Measurements from ENCODE around the gene SOX5. TPM values are rescaled to one million over a fixed set of nuclear protein-coding genes. Genes with fewer than 3 reads are reported as not detected.
"Not testable (repeated sequence)": the region's sequence is repeated elsewhere in the genome, so short reads cannot be mapped to it uniquely, and the experiment has no call there.

The SOX5 gene
- total RNA-seq, 1 experiment from 2014 or later, result not detected

DNA sequence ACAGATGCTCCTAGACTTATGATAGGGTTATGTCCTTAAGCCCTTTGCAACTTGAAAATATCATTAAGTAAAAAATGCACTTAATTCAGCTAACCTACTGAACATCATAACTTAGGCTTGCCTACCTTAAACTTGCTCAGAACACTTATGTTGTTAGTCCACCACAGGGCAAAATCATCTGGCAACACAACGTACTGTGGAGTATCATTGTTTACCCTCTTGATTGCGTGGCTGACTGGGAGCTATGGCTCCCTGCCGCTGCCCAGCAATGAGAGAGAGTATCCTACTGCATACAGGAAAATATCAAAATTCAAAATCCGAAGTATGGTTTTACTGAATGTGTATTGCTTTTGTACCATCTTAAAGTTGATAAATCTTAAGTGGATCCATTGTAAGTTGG is 105.5 kb downstream of the SOX5 start:
- DNase-seq (ENCODE audit: low spot score), result no peak

DNA sequence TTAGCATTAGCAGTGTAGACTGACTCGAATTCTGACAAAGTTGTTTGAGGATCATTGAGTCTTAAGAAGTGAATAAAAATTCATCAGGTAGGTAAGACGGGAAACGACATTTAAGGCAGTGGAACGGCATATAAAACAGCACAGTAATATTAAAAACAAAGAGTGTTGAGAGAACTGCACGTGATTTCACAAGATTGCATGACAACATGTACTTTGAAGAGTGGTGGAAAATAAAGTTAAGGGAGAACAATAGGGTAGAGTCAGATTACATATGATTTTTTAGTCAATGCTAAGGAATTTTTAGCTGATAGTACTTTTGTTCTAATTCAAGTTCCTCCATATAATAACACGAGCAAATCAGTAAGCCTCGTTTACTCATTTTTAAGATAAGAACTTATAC is 115.4 kb downstream of the SOX5 start:
- DNase-seq (ENCODE audit: low spot score), result no peak

DNA sequence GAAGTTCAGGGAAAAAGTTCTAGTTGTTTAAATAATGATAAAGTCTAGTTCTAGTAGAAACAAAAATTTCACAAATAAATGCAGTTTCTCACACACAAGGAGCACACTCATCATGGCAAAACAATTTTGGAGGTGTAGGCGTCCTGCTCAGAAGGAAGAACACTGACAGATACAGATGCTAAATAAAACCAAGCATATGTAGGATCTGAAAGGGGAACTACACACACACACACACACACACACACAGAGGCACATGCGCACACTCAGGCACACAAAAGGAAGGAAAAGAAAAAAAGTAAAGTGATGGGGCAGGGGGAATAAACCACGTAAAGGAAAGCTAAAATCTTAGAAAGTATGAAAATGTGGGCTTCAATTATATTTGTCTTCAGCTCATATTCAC is 117.7 kb downstream of the SOX5 start:
- DNase-seq (ENCODE audit: low spot score), result no peak

DNA sequence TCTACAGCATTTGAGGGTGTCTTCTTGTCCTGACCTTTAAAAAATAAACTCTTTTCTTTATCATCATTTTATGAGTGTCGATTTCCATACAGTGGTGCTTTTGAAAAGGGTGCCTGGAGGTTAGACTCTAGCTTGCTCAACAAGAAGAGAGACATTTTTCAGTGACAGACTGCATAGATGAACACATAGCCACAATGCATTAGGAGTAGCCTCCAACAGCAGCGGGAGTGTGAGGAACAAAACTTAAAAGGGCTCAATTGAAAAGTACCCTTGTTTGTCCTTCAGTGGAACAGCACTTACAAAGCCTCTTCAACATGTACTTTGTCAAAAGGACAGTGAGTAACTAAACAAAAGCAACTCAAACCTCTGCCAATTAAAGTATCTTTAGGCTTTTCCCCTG is 119.3 kb downstream of the SOX5 start:
- DNase-seq (ENCODE audit: low spot score), result no peak

DNA sequence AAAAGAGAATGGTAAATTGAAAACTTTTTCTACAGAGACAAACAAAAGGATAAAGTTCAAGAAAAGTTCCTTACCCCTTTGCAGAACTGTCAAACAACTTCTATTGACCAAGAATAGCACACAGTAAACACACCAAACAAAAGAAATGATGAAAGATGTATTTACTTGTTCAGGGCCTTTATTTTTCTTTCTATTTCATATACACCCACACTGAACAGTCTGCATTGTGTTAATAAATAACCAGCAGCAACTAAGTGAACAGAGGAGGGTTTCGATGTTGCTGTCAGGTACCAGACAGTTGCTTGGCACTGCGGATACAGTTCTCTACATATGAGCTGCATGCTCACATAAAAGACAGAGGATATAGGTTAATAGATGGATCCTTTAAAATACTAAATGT is 122.1 kb downstream of the SOX5 start:
- DNase-seq (ENCODE audit: low spot score), result no peak

DNA sequence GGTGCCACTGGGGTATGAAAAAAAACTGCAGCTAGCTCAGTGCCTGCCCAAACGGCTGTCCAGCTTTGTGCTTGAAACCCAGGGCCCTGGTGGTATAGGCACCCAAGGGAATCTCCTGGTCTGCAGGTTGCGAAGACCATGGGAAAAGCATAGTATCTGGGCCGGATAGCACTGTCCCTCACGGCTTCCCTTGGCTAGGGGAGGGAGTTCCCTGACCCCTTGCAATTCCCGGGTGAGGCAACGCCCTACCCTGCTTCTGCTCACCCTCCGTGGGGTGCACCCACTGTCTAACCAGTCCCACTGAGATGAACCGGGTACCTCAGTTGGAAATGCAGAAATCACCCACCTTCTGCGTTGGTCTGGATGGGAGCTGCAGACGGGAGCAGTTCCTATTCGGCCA is 124.3 kb downstream of the SOX5 start:
- DNase-seq (ENCODE audit: low spot score), result not testable (repeated sequence)

DNA sequence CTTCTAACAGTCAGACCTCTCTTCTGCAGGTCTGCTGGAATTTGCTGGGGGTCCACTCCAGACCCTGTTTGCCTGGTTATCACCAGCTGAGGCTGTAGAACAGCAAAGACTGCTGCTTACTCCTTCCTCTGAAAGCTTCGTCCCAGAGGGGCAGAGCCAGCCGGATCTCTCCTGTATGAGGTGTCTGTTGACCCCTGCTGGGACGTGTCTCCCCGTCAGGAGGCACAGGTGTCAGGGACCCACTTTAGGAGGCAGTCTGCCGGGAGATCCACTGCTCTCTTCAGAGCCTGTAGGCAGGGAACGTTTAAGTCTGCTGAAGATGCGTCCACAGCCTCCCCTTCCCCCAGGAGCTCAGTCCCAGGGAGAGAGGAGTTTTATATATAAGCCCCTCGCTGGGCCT is 125.1 kb downstream of the SOX5 start:
- no peak for DNase-seq (ENCODE audit: low spot score)

DNA sequence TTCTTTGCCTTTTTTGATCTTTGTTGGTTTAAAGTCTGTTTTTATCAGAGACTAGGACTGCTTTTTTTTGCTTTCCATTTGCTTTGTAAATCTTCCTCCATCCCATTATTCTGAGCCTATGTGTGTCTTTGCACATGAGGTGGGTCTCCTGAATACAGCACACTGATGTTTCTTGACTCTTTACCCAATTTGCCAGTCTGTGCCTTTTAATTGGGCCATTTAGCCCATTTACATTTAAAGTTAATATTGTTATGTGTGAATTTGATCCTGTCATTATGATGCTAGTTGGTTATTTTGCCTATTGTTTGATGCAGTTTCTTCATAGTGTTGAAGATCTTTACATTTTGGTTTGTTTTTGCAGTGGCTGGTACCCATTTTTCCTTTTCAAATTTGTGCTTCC is 126.6 kb downstream of the SOX5 start:
- not testable (repeated sequence) for DNase-seq (ENCODE audit: low spot score)

DNA sequence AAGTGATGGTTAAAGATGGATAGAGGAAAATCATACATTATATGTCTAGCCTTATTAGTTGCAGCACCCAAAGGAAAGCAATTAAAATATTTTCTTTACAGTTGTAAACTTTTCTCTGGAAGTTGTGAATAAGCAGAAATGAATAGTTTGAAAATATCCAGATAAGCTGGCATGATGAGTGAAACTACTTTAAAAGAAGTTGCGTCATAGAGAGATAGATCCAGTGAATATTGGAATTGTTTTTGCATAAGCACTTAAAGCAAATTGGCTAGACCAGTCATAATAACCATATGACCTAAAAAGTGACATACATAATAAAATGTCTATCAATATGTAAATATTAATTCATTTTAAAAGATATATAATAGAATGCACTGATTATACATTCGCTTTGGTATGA is 132.1 kb downstream of the SOX5 start:
- DNase-seq (ENCODE audit: low spot score), result no peak

DNA sequence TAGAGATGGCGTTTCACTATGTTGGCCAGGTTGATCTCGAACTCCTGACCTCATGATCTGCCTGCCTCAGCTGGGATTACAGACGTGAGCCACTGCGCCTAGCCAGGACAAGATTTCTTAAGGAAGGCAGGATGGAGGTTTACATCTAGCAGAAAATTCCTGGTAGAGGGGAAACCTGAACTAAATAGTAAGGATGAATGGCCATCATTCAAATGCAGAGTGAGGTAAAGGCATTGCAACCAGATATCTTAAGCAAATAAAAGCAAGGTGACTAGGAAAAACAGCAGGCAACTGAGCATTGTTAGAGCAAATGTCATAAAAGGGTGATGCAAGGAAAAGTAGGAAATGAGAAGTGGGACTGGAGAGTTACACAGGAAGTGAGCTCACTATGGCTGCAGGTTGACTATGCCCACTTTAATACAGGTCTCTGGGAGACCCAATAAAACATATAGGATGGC is 133.0 kb downstream of the SOX5 start:
- no peak for DNase-seq (ENCODE audit: low spot score)

DNA sequence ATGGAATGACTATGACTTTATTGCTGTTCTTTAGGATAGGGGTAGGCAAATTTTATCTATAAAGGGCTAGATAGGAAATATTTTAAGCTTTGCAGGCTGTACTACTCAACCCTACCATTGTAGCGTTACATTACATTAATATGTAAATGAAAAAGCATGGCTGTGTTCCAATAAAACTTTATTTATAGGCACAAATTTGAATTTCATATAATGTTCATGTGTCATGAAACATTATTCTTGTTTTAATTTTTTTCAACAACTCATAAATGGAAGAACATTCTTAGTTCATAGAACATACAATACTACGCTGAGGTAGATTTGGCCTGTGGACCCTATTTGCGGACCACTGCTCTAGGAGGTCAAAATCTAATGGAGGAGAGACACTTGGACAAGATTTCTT is 133.7 kb downstream of the SOX5 start:
- DNase-seq (ENCODE audit: low spot score), result no peak

DNA sequence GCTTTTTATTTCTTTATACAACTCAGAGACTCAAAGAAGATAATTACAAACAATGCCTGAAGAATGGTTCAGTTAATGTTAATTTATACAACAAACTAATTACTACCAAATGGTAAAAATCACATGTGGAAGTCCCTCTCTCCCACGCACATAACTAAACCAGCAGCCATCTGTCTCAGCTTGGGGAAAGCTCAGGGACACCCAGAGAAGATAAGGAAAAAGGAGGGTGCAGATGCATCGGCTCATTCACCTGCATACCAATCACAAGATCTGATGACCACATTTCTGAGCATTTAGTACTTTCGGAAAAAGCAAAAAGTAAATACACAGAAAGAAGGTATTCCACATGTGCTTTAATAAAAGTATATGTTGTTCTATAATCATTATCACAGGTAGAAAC is 136.3 kb downstream of the SOX5 start:
- DNase-seq (ENCODE audit: low spot score), result no peak

DNA sequence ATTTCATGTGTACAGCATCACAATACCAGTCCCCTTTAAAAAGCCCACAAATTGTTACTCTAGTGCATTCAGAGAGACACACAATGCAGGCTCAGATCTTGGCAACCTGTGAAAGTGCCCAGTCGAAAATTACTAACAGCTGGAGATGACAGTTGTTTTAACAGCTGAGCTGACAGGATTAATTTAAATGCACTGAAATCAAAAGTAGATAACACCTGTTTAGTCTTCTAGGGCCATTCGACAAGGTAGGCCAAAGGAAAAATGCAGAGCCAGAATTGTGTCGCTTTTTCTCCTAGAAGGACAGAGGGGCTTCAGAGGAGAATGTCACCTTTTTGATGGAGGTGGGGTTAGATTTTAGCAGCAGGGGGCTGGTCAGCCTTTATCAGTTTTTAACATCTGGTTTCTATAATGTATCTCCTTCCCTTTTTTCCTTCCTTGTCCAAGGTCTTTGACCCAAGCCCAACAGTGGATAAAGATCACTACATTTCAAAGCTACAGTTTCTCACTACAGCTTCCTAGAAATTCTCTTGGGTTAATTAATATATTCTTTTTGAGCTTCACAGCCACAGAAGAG is 139.1 kb downstream of the SOX5 start:
- DNase-seq (ENCODE audit: low spot score), result no peak

DNA sequence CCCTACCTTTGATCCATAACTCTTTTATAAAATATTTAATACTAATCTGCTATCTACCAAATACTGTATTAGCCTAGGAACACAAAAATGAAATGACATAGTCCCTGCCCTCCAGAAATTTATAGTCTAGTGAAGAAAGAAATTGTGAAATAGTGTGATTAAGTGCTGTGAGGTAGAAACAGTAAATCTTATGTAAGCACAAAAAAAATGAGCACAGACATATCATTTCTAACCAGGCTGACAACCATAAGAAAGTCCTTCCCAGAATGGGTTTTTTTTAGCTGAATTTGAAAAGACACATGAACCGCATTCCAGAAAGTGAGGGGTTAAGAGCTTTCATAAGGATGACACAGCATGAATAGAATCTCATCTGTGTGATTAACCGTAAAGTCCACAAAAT is 145.9 kb downstream of the SOX5 start:
- DNase-seq (ENCODE audit: low spot score), result no peak

DNA sequence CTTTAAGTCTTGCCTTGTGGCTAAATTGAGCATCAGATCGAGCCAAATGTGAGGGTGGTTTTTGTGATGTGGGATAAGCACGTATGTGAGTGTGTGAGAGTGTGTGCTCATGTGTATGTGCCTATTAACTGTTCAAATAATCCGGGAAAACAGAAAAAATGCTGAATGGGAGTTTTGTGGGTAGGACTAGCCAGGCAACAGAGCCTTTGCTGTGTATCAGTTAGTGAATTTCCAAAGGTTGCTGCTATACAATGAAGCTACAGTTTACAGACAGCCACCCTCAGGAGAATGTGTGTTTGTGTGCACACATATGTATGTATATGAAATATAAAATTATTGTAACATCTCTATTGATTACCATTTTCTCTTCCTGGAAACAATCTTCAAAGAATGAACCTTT is 154.0 kb downstream of the SOX5 start:
- DNase-seq (ENCODE audit: low spot score), result no peak

DNA sequence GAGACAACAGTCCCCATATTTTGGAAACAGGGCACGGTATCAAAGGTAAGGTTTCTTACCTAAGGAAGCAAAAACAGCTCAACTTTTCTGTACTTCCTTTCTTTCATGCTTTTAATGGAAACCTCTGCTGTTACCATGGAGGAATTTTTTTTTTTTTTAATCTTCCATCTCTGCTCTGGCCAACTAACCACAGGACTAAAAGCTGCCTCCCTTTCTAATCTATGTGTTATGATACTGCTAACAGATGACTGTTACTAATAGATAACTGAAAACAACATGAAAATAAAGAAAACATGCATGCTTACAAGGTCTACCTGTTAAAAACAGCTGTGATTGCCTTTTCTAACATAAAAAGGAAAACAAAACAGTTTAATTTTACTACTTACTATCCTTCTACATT is 168.4 kb downstream of the SOX5 start:
- DNase-seq (ENCODE audit: low spot score), result no peak

DNA sequence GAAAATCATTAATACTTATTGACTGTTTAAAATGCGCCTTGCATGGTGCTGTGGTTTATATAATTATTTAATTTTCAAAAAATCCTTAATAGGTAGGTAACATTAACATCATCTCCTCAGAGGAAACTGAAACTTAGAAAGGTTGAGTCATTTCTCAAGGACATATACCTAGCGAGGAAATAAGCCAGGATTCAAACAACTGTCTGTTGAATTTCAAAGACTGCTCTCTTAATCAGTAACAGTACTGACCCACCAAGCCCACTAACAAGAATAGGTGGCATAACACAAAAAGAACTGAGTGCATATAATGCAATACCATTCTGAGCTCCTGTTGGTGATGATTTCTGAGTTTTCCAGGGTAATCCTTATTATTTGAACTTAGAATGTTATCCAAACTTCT is 174.3 kb downstream of the SOX5 start:
- no peak for DNase-seq (ENCODE audit: low spot score)

DNA sequence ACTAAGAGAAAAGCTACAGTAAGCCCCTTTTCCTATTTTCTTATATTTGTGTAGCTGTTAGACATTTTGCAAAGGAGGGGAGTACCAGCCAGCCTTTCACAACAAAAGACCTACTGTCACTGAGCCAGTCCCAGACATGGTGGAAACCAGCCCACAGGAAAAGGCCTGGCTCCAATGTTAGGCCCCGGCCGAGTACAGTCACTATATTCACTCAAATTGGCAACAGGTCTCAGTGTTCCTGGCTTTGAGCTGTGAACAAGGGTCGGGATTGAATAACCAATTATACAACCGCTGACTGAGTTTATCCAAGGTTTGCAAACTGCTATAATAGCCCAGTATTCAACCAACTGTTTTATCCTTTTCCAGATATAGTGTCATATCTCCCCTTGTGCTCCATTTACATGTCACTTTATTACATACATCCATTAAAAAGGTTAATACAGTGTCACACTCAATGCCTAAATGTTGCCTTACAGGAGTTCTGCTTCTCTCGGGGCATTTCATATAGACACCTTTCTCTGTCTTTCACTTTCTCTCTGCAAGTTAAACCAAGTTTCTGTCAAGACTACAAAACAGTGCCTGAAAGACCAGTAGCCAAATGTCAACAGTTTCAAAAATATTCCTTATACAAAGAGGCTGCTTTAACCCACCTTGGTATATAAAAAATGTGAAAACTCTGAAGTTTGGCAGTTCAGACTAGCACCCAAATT is 178.1 kb downstream of the SOX5 start:
- DNase-seq (ENCODE audit: low spot score), result no peak

DNA sequence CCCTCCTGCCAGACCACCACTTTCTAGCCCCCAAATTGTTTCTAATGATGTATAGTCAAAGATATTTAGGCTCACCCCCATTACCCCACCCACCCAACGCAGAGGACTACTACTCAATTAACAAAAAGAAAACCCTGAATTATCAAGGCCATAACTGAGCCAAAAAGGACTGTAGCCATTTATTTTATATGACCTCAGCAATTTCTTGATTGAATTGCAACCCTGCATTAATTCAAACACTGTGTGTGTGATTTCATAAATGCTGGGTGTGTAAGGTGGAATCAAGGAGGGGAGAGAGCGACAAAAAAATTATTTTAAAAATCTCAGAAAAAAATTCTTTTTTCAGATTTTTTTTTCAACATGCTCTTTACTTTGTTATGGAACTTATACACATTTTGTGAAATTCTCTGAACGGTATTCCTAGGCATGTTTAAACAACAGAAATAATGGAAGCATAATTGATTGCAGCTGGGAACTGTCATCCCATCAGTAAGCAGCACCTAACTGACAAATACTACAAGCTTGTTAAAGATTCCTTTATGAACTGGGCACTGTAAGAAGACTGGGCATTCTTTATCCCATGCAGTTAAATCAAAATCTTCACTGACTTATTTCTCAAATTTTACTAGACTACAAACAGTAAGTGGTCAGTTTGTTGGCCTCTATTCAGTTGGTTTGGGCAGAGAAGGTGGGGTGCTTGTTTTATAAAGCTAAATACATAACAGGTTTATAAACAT is 179.1 kb downstream of the SOX5 start:
- no peak for DNase-seq (ENCODE audit: low spot score)

DNA sequence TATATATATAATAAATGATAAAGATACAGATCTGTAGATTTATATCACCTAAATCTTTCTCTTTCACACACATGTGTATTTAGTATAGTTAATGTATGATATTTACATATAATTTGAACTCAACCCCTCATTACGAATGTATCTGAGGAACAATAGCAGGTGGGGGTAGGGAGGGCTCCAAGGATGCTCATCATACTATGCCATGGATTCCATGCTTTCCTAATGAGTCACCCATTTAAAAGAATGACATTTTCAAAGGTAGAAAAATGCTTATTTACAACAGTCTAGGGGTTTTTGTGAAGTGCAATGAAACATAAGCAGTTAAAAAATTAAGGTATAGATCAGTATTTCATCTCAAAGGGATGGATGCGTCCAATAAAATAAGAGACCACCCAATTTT is 181.6 kb downstream of the SOX5 start:
- DNase-seq (ENCODE audit: low spot score), result no peak

DNA sequence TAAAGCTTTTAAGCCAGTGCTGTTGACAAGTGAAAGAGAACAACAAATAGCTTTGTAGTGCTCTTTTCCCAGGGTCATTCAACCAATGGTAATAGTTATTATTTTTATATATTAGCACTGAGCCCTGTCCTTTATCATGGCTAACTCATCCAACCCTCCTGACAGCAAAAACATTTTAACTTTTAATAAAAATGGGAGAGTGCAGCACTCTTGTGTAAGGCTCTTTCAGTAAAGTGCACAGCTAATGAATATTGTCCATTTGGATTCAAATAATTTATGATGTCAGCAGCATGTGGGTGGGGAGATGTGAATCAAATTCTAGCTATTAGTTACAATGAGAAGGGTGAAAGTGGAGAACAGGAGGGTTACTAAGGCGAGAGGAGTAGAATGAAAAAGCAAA is 185.7 kb downstream of the SOX5 start:
- DNase-seq (ENCODE audit: low spot score), result no peak

DNA sequence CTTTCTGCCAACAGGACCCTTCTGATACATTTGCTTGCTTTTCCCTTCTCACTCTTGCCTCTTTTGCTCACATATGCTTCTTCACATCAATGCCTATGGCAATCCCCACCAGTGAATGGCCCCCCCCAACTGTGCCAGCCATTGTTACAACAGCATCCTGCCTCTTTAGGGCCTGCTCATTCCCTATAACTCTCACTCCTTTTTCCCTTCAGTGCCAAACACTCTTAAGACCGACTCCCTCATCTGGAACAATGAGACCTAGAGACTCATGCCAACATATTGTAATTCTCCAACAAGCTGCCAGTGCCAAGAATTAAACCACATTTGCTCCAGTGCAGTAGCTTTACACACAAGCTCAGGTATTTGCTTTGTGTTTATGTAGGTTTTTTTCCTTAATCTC is 189.0 kb downstream of the SOX5 start:
- DNase-seq (ENCODE audit: low spot score), result no peak

DNA sequence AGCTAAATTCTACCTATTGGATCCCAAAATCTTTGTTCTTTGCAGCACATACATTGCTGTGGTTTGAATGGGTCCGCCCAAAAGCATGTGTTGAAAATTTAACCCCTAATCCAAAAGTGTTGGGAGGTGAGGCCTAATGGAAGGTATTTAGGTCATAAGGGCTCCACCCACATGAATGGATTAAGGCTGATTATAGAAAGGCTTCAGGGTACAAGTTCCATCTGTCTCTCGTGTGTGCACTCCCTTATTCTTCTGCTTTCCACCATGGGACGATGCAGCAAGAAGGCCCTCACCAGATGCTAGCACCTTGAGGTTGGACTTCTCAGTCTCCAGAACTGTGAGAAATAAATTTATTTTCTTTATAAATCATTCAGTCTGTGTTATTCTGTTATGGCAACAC is 190.9 kb downstream of the SOX5 start:
- DNase-seq (ENCODE audit: low spot score), result no peak

All from HT-29 (cell line).